ENCODE data around the gene ZCCHC3. TPM values are rescaled to one million over a fixed set of nuclear protein-coding genes. Genes with fewer than 3 reads are reported as not detected.
A peak's percentile ranks its signal among the peaks of the same experiment; 100 is the strongest.

The ZCCHC3 gene
- total and polyA plus RNA-seq, 8 donors: 4.2 to 10.7 (median 6.2) TPM

- FAIRE-seq: no peak
- Histone ChIP-seq H3K9me3 (no peaks in the 10 kb centered on the region), H3K4me3 (peak within 1 kb of the TSS; percentile 57 to 74 (median 70)), H3K4me1 (peaks cover 0 to 6% (median 6%) of the 10 kb centered on the region in 3 donors), H3K27ac (peak within 1 kb of the TSS; percentile 85 to 96 (median 90)), H3K27me3 (no peaks in the 10 kb centered on the region), H3K36me3 (no peaks in the 10 kb centered on the region)
- peak; percentile 76 to 87 (median 80) for ATAC-seq
- intact Hi-C loops (cut with DNase I): no loop called here
- peak; percentile 96 to 99 (median 98) for DNase-seq
- TF ChIP-seq CTCF (IDR thresholded peaks at IDR 0.05): no peak
- 0% methylated on average over 59 to 106 of the region's 106 CpGs for WGBS, 2 donors
Observed at GRCh38 chr20:325045-325888, 27.9 kb downstream of the ZCCHC3 start, which contains the start of gene SOX12. SOX12 (plus strand) TSS chr20:325552; CDS start chr20:325925, 373 bp downstream.

- Histone ChIP-seq H3K27ac (peak overlapping the region; percentile 71 to 96 (median 90)), H3K9me3 (no peaks in the 10 kb centered on the region), H3K4me1 (peaks cover 0 to 6% (median 6%) of the 10 kb centered on the region in 3 donors), H3K36me3 (no peaks in the 10 kb centered on the region), H3K4me3 (peak overlapping the region; percentile 57 to 74 (median 70)), H3K27me3 (no peaks in the 10 kb centered on the region)
- no peak for FAIRE-seq
- 1% methylated on average over 62 to 103 of the region's 103 CpGs for WGBS, 2 donors
- peak; percentile 63 to 90 (median 76) for DNase-seq
- peak in 1 of 4 donors; percentile 2 for ATAC-seq
- intact Hi-C loops (cut with DNase I): no loop called here
- no peak for TF ChIP-seq CTCF (IDR thresholded peaks at IDR 0.05)
Observed at GRCh38 chr20:325889-326644, 28.7 kb downstream of the ZCCHC3 start.

- Histone ChIP-seq H3K36me3 (no peaks in the 10 kb centered on the region), H3K4me3 (peak overlapping the region; percentile 57 to 74 (median 70)), H3K4me1 (peaks cover 0 to 6% (median 6%) of the 10 kb centered on the region in 3 donors), H3K27me3 (no peaks in the 10 kb centered on the region), H3K27ac (peak overlapping the region; percentile 71 to 96 (median 90)), H3K9me3 (no peaks in the 10 kb centered on the region)
- WGBS, 2 donors: 1% methylated on average over 19 to 38 of the region's 38 CpGs
- ATAC-seq: no peak
- DNase-seq: peak in 4 of 6 donors; percentile 55 to 85 (median 69)
- intact Hi-C loops (cut with DNase I): no loop called here
- no peak for TF ChIP-seq CTCF (IDR thresholded peaks at IDR 0.05)
- FAIRE-seq: no peak
Observed at GRCh38 chr20:326645-327185, 29.3 kb downstream of the ZCCHC3 start.

GRCh38 chr20:327186-328026 lies 30.0 kb downstream of the ZCCHC3 start:
- Histone ChIP-seq H3K36me3 (no peaks in the 10 kb centered on the region), H3K9me3 (no peaks in the 10 kb centered on the region), H3K4me1 (peaks cover 0 to 6% (median 6%) of the 10 kb centered on the region in 3 donors), H3K27ac (peak overlapping the region; percentile 17 to 96 (median 40)), H3K27me3 (no peaks in the 10 kb centered on the region), H3K4me3 (peak overlapping the region; percentile 44 to 74 (median 70))
- whole genome bisulfite sequencing, 2 donors: 4 to 8% methylated on average over 32 to 47 of the region's 47 CpGs
- peak; percentile 80 to 93 (median 87) for DNase-seq
- FAIRE-seq: no peak
- intact Hi-C loops (cut with DNase I): no loop called here
- ATAC-seq: peak; percentile 29 to 63 (median 54)
- no peak for TF ChIP-seq CTCF (IDR thresholded peaks at IDR 0.05)
